Mucosa of gallbladder (tissue), 1 donor: ENCODE results near the gene PRRG1. TPM values are rescaled to one million over a fixed set of nuclear protein-coding genes. Genes with fewer than 3 reads are reported as not detected.
A peak's percentile ranks its signal among the peaks of the same experiment; 100 is the strongest.
"Not testable (repeated sequence)": the region's sequence is repeated elsewhere in the genome, so short reads cannot be mapped to it uniquely, and the experiment has no call there.

ENCODE experiments used
- DNase-seq: peaks from one replicate; pipeline ENCODE4 v3.0.0-alpha.2; 2020; ENCODE audit warnings: low spot score
- total RNA-seq: library from RNA; stranded (reverse); gene quantifications from one replicate; pipeline ENCODE4 v1.2.1, GENCODE V29; 2021
- donor health status: DM: no; HTN: no; CAD: no.

Gene PRRG1
- total RNA-seq, 1 donor from 2014 or later: 22.3 TPM

DNA sequence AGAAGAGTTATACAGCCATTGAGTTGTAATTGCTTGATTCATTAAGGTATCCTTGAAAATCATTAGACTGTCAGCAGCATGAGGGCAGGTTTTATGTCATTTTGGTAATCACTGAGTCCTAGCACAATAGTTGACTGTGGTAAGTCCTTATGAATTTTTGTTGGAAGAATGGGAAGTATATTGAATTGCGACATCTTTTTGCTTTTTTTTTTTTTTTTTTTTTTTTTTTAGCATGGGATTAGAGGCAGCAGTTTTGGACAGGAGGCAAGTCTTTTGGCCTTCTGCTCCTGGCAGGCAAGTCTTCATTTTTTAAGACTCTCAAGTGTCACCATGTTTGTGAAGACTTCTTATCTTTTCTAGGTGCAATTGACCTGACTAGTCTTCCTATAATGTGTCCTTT is 29.7 kb downstream of the PRRG1 start:
- DNase-seq: no peak

GRCh38 chrX:37380256-37380655 is 31.1 kb downstream of the PRRG1 start:
- DNase-seq: no peak

DNA sequence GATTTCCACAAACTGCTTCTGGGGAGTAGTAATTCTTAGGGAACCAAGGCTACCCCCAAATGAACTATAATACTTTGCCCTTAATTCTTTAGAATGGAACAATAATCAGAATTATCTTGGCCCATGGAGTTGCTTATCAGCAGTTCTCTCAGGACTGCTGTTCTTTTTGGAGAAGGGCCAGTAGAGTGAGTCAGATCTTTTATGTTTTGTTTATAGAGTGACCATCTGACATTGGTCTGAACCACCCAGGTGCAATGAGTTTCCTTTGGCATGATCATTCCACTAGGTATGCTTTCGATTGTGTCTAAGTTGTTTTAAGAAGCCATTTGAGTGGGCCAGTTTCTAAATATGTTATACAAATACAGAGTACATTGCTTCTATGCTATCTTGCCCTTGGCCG is 31.8 kb downstream of the PRRG1 start:
- DNase-seq: peak; percentile 32

- DNase-seq: no peak
Measured at GRCh38 chrX:37383313-37383712, 34.1 kb downstream of the PRRG1 start.

DNA sequence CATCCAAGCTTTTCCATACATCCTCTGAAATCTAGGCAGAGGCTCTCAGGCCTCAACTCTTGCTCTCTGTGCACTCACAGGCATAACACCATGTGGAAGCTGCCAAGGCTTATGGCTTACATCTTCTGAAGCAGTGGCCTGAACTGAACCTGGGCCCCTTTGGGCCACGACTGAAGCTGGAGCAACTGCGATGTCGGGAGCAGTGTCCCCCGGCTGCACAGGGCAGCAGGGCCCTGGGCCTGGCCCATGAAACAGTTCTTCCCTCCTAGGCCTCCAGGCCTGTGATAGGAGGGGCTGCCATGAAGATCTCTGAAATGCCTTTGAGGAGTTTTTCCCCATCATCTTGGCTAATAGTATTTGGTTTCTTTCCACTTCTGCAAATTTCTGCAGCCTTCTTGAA is 39.2 kb downstream of the PRRG1 start:
- DNase-seq: no peak

GRCh38 chrX:37405956-37406355 is 56.8 kb downstream of the PRRG1 start:
- DNase-seq: no peak

DNA sequence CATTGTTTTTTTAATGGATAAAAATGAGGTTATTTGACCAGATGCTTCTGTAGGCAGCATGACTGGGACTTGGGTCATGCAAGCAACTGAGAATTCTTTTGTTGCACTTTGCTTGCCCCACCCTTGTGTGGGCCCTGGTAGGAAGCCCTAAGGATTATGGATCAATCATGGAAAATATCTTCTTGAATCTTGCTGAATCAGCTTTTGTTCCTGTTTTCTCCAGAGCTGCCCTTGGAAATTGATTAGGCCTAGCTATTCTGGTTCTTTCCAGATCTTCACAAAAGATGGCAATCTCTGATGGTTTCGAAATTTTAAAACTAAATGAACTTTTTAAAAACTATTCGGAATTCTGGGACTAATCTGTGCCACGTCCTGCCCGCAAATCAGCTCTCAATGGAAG is 58.6 kb downstream of the PRRG1 start:
- no peak for DNase-seq

DNA sequence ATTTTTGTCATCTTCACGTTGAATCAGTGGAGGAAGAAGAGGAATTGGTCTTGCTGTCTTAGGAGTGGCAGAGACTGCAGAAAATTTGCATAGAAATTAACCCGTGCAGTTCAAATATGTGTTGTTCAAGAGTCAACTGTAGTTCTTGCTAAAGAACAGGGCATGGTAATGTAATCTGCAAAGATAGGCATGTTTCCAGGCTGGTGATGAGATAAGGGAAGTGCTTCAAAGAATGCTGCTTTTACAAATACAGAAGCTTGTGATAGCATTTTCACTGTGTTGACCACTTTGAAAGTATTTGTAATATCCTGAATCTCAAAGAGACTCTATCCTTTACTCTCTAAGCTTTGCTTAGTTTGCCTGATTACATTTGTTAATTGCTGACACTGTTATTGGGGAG is 60.1 kb downstream of the PRRG1 start:
- no peak for DNase-seq

- DNase-seq: no peak
Measured at GRCh38 chrX:37420185-37420584, 71.0 kb downstream of the PRRG1 start.

GRCh38 chrX:37420756-37421155 is 71.6 kb downstream of the PRRG1 start:
- no peak for DNase-seq

DNA sequence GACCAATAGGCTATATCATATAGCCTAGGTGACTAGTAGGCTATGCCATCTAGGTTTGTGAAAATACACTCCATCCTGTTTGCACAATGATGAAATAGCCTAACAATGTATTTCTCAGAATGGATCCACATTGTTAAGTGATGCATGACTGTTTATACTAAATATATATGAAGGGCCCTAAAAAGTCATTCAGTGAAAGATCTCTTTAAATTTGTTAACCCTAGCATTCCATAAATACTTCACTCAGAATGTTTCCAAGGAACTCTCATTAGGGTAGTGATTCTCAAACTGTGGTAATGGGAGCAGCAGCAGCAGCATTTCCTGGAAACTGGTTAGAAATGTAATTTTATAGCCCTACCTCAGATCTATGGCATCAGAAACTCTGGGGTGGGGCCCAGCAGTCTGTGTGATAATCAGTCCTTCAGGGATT is 74.9 kb downstream of the PRRG1 start:
- no peak for DNase-seq

GRCh38 chrX:37425370-37425769 is 76.2 kb downstream of the PRRG1 start:
- DNase-seq: no peak

DNA sequence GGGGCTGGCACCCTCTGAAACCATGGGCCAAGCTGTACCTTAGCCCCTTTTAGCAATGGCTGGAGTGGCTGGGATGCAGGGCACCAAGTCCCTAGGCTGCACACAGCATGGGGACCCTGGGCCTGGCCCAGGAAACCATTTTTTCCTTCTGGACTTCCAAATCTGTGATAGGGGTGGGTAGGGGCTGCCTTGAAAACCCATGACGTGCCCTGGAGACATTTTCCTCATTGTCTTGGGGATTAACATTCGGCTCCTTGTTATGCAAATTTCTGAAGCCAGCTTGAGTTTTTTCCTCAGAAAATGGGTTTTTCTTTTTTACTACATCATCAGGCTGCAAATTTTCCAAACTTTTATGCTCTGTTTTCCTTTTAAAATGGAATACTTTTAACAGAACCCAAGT is 79.8 kb downstream of the PRRG1 start:
- not testable (repeated sequence) for DNase-seq

DNA sequence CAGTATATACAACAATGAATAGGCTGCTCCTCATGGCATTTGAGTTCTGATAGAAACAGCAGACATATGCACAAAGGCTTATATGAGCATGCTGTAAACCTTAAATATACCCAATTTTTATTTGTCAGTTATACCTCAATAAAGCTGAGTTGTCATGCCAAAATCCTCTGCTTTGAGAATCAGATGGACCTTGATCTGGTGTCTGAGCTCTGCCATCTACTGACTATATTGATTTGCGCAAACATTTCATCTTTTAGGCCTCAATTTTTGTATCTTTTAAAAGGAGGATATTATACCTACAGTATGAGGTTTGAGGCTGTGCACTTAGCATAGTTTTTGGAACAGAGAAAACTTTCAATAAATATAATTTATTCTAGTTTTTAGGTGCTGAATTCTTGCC is 85.2 kb downstream of the PRRG1 start:
- no peak for DNase-seq

DNA sequence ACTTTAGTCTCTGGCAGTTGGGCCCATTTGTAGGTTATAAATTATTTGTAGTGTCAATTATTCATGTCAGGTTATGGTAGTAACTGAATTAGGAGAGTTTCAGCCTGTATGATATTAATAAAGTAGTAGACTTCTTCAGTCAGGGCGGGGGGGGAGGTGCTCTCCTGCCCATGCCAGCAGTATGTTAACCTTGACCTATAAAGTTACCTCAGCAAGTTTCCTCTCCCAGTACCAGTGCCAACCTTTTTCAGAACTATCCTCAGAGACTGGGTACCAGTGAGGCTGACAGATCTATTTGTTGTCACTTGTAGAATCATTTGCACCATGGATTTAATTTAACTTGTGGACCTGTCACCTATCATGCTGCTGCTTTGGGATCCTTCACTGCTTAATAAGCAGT is 88.0 kb downstream of the PRRG1 start:
- DNase-seq: peak; percentile 47

DNA sequence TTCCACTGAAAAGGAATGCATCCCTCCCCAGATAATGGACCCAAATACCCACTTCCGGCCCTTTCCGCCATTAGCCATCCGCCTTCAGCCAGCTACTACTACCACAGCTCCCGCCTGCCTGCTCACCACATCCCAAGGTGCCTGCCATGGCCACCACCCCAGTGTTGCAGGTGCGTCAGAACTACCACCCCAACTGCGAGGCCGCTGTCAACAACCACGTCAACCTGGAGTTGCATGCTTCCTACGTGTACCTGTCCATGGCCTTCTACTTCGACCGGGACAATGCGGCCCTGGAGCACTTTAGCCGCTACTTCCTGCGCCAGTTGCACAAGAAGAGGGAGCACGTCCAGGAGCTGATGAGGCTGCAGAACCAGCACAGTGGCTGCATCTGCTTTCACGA is 92.2 kb downstream of the PRRG1 start:
- DNase-seq: no peak

- DNase-seq: no peak
Measured at GRCh38 chrX:37445182-37445581, 96.0 kb downstream of the PRRG1 start.

- DNase-seq: no peak
Measured at GRCh38 chrX:37453821-37454220, 104.7 kb downstream of the PRRG1 start.

GRCh38 chrX:37454537-37455285 is 105.5 kb downstream of the PRRG1 start:
- DNase-seq: peak; percentile 28

- DNase-seq: no peak
Measured at GRCh38 chrX:37455381-37455780, 106.2 kb downstream of the PRRG1 start.

DNA sequence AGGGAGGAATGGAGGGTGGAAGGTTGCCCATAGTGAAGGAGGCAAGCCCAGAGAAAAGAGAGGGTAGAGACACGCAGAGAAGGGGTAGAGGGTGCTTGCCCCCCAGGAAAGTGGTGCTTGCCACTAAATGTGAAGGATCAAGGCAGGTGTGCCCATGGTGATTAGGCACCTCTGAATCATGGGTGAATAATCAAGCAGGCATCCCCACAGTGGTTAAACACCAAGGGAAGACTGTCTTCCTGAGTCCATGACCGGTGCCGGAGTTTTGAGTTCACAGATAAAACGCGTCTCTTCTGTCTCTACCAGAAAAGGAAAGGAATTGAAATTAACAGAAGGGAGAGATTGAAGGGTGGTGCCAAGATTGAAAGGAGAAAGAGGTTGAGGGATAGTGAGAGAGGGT is 111.1 kb downstream of the PRRG1 start:
- not testable (repeated sequence) for DNase-seq

DNA sequence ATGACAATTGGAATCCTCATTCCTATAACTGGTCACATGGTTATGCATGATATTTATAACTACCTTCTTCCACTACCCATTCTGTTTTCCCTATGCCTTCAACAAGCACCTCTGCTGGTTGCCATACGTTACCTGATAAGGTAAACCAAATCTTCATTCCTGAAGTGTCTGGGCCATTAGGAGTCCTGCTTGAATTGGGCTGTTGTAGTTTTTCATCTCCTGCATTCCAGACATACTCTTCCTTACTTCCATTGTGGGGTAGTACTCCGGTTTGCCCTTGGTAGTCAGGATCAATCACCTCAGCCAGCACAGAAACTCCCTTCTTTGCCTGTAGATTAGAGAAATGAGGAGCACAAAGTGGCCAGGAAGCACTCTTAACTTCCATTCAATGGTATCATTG is 113.2 kb downstream of the PRRG1 start:
- no peak for DNase-seq

DNA sequence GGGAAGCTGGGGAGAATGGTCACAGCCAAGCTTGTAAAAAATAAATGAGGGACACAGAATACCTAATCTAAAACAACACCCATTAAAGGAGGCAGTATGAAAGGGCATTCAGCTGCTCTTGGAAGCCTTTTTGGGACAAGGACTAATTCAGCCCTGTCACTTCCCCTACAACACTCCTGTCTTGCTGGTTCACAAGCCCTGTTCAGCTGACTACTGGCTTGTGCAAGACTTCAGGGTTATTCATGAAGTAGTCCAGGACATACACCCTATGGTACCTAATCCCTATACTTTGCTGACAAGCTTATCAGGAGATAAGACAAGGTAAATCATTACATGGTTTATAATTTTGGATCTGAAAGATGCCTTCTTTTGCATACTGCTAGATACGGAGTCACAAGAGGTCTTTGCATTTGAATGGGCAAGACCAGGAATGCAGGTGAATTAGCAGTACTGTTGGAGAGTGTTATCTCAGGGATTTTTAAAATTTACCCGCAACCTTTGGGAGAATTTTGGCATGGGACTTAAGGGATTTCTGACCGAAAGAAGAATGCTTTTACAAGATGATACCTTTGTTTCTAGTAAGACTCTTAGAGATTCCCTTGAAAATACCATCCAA is 119.1 kb downstream of the PRRG1 start:
- no peak for DNase-seq

GRCh38 chrX:37470711-37471110 is 121.5 kb downstream of the PRRG1 start:
- DNase-seq: no peak
